Keratinocyte (primary cell): ENCODE measurements around the gene MRPS14. TPM values are rescaled to one million over a fixed set of nuclear protein-coding genes. Genes with fewer than 3 reads are reported as not detected.

ENCODE experiments used
- DNase-seq: peaks from one replicate; pipeline ENCODE4 v3.0.0-alpha.2; 2011; ENCODE audit warnings: low read depth, missing footprints, low spot score
- FAIRE-seq: peaks from 2 replicates; lab custom pipeline; 2011; peaks lifted over from hg19 to GRCh38; lab: Jason Lieb, UNC
- H2AFZ ChIP-seq: 2 replicates; pipeline ENCODE4 v1.6.0; 2012; ENCODE audit warnings: low read length, control low read depth, inconsistent platforms; ENCODE audit not compliant: control insufficient read depth
- H3K27ac ChIP-seq: 2 replicates; pipeline ENCODE4 v1.5.1; 2011; ENCODE audit warnings: low read length; ENCODE audit not compliant: control insufficient read depth, insufficient read depth
- H3K27me3 ChIP-seq: 3 replicates; pipeline ENCODE4 v1.6.0; 2011; ENCODE audit warnings: low read length; ENCODE audit not compliant: control insufficient read depth, insufficient read depth; ENCODE audit errors: extremely low read depth
- H3K36me3 ChIP-seq, 2 experiments: 2 replicates in 1 of 2; 3 replicates in 1 of 2; pipeline ENCODE4 v1.5.1; 2011; ENCODE audit warnings: low read length in 2 of 2, mild to moderate bottlenecking in 1 of 2; ENCODE audit not compliant: control insufficient read depth in 2 of 2, insufficient read depth in 2 of 2; ENCODE audit errors: extremely low read depth in 1 of 2
- H3K4me1 ChIP-seq: 3 replicates; pipeline ENCODE4 v1.5.1; 2011; ENCODE audit warnings: low read length; ENCODE audit not compliant: control insufficient read depth, insufficient read depth; ENCODE audit errors: extremely low read depth
- H3K4me2 ChIP-seq: 3 replicates; pipeline ENCODE4 v1.6.0; 2011; ENCODE audit warnings: low read depth, low read length; ENCODE audit not compliant: control insufficient read depth, insufficient read depth; ENCODE audit errors: extremely low read depth
- H3K4me3 ChIP-seq, 3 experiments: fragments of 200-600 bp in 1 of 3; sonication (generic) in 1 of 3; 2 replicates in 2 of 3; 3 replicates in 1 of 3; pipeline ENCODE4 v1.5.1; 2011 to 2016; ENCODE audit warnings: low read length in 3 of 3, mild to moderate bottlenecking in 3 of 3, control low read depth in 2 of 3, inconsistent platforms in 1 of 3, low read depth in 1 of 3, mixed read lengths in 1 of 3, mixed run types in 1 of 3, moderate library complexity in 1 of 3; ENCODE audit not compliant: control insufficient read depth in 2 of 3, insufficient read depth in 2 of 3; ENCODE audit errors: extremely low read depth in 1 of 3
- H3K79me2 ChIP-seq: 2 replicates; pipeline ENCODE4 v1.6.0; 2012; ENCODE audit warnings: low read length; ENCODE audit not compliant: control insufficient read depth, insufficient read depth
- H3K9ac ChIP-seq: 3 replicates; pipeline ENCODE4 v1.6.0; 2011; ENCODE audit warnings: low read length; ENCODE audit not compliant: control insufficient read depth, insufficient read depth; ENCODE audit errors: extremely low read depth
- H3K9me1 ChIP-seq: 3 replicates; pipeline ENCODE4 v1.6.0; 2011; ENCODE audit warnings: low read length; ENCODE audit not compliant: control insufficient read depth, insufficient read depth; ENCODE audit errors: extremely low read depth
- H3K9me3 ChIP-seq: 2 replicates; pipeline ENCODE4 v1.5.1; 2012; ENCODE audit warnings: low read depth, low read length; ENCODE audit not compliant: control insufficient read depth
- H4K20me1 ChIP-seq: 3 replicates; pipeline ENCODE4 v1.6.0; 2011; ENCODE audit warnings: low read length; ENCODE audit not compliant: control insufficient read depth, insufficient read depth; ENCODE audit errors: extremely low read depth
- EZH2 ChIP-seq: IDR thresholded peaks from one replicate; pipeline ENCODE4 v1.6.1; 2012; ENCODE audit warnings: inconsistent platforms, mild to moderate bottlenecking, low read length, moderate library complexity
- dilution Hi-C: fragments of 300-500 bp; cut with MboI; formaldehyde crosslinking; loops from one replicate; pipeline ENCODE4 v1.7.0; 2020; ENCODE audit warnings: low sequenced_read_pairs; ENCODE audit not compliant: extremely low pct_ligation_motif_present
- polyA plus RNA-seq, 5 experiments: library from polyadenylated mRNA; depleted of rRNA in 3 of 5; stranded (reverse) in 3 of 5; stranded (forward) in 1 of 5; unstranded in 1 of 5; fragments of >200 nt; gene quantifications; 1 replicate in 1 of 5; 2 replicates in 3 of 5; 3 replicates in 1 of 5; pipeline versions ENCODE4 v1.2.1 to v1.2.3, GENCODE V29; 2011 to 2012; ENCODE audit warnings: missing spikeins in 2 of 5, low read depth in 1 of 5, low replicate concordance in 1 of 5
- TF ChIP-seq, protein P1 (sequence below), 3 experiments: IDR thresholded peaks in 1 of 3; conservative IDR thresholded peaks in 1 of 3; optimal IDR thresholded peaks in 1 of 3; 2 replicates in 2 of 3; 3 replicates in 1 of 3; pipeline versions ENCODE3 to v1.5.1; 2011; ENCODE audit warnings: low read length in 3 of 3, mild to moderate bottlenecking in 3 of 3, moderate library complexity in 2 of 3, control low read depth in 1 of 3, inconsistent platforms in 1 of 3; ENCODE audit not compliant: insufficient read depth in 2 of 3; ENCODE audit errors: extremely low read depth in 1 of 3

MRPS14 gene
- polyA plus RNA-seq, 1 donor (not counting 4 experiments of a cell fraction or from before 2014, with no cell fraction given), result 35.2 TPM

GRCh38 chr1:174976436-174977108 is 46.7 kb downstream of the MRPS14 start:
- Histone ChIP-seq H3K4me3 (no peak overlapping the region), H3K36me3 (no peaks in the 10 kb centered on the region), H3K4me2 (peak overlapping the region; percentile 53), H3K9me3 (no peaks in the 10 kb centered on the region), H3K27ac (peak overlapping the region; percentile 76), H3K9me1 (no peaks in the 10 kb centered on the region), H2AFZ (peak overlapping the region; percentile 53), H3K9ac (peak overlapping the region; percentile 53), H3K79me2 (no peaks in the 10 kb centered on the region), H3K27me3 (no peaks in the 10 kb centered on the region), H4K20me1 (no peaks in the 10 kb centered on the region), H3K4me1 (peaks cover 22% of the 10 kb centered on the region)
- dilution Hi-C loops, result no loop called here
- no peak for TF ChIP-seq EZH2
- DNase-seq (no peak), FAIRE-seq (peak; percentile 86)

- peaks cover 22% of the 10 kb centered on the region for H3K4me1 ChIP-seq
- peak; percentile 23 for FAIRE-seq
- H3K27ac ChIP-seq, result peak overlapping the region; percentile 76
- H3K9me1 ChIP-seq, result no peaks in the 10 kb centered on the region
- TF ChIP-seq, protein P1, sequence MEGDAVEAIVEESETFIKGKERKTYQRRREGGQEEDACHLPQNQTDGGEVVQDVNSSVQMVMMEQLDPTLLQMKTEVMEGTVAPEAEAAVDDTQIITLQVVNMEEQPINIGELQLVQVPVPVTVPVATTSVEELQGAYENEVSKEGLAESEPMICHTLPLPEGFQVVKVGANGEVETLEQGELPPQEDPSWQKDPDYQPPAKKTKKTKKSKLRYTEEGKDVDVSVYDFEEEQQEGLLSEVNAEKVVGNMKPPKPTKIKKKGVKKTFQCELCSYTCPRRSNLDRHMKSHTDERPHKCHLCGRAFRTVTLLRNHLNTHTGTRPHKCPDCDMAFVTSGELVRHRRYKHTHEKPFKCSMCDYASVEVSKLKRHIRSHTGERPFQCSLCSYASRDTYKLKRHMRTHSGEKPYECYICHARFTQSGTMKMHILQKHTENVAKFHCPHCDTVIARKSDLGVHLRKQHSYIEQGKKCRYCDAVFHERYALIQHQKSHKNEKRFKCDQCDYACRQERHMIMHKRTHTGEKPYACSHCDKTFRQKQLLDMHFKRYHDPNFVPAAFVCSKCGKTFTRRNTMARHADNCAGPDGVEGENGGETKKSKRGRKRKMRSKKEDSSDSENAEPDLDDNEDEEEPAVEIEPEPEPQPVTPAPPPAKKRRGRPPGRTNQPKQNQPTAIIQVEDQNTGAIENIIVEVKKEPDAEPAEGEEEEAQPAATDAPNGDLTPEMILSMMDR (optimal IDR thresholded peaks at IDR 0.05 in 1 of 3, IDR thresholded peaks at IDR 0.05 in 1 of 3, conservative IDR thresholded peaks at IDR 0.05 in 1 of 3; ENCODE audit: extremely low read depth in 1 of 3, insufficient read depth in 2 of 3, low read length in 3 of 3), result no peak
- TF ChIP-seq EZH2, result no peak
- no peak overlapping the region for H3K9ac ChIP-seq
- no peaks in the 10 kb centered on the region for H3K79me2 ChIP-seq
- no peaks in the 10 kb centered on the region for H3K36me3 ChIP-seq
- H3K4me3 ChIP-seq, result no peak overlapping the region
- H3K9me3 ChIP-seq, result no peaks in the 10 kb centered on the region
- no peak for DNase-seq
- dilution Hi-C loops, result no loop called here
- H4K20me1 ChIP-seq, result no peaks in the 10 kb centered on the region
- H2AFZ ChIP-seq, result no peak overlapping the region
- no peaks in the 10 kb centered on the region for H3K27me3 ChIP-seq
- H3K4me2 ChIP-seq, result peak overlapping the region; percentile 53
Observed at GRCh38 chr1:174975764-174976163, 47.5 kb downstream of the MRPS14 start.

GRCh38 chr1:174974711-174975119 is 48.5 kb downstream of the MRPS14 start:
- no peak overlapping the region for H2AFZ ChIP-seq
- no peak overlapping the region for H3K4me2 ChIP-seq
- no peaks in the 10 kb centered on the region for H3K9me3 ChIP-seq
- H3K9ac ChIP-seq, result no peak overlapping the region
- no peaks in the 10 kb centered on the region for H3K27me3 ChIP-seq
- H3K36me3 ChIP-seq, result no peaks in the 10 kb centered on the region
- no peaks in the 10 kb centered on the region for H3K9me1 ChIP-seq
- TF ChIP-seq EZH2, result no peak
- TF ChIP-seq, protein P1 (optimal IDR thresholded peaks at IDR 0.05 in 1 of 3, IDR thresholded peaks at IDR 0.05 in 1 of 3, conservative IDR thresholded peaks at IDR 0.05 in 1 of 3; ENCODE audit: extremely low read depth in 1 of 3, insufficient read depth in 2 of 3, low read length in 3 of 3), result no peak
- dilution Hi-C loops, result no loop called here
- H3K27ac ChIP-seq, result no peak overlapping the region
- peaks cover 22% of the 10 kb centered on the region for H3K4me1 ChIP-seq
- FAIRE-seq (no peak), DNase-seq (no peak)
- no peak overlapping the region for H3K4me3 ChIP-seq
- H3K79me2 ChIP-seq, result no peaks in the 10 kb centered on the region
- no peaks in the 10 kb centered on the region for H4K20me1 ChIP-seq
